Measurements from ENCODE around the gene PRCP.

- TF ChIP-seq CTCF (IDR thresholded peaks at IDR 0.05; ENCODE audit: insufficient read depth, low read length, poor library complexity, severe bottlenecking): no peak
- no peak for TF ChIP-seq EZH2phosphoT487 (conservative IDR thresholded peaks at IDR 0.05; ENCODE audit: low read length)
These were observed 10.9 kb downstream of the PRCP start for GRCh38 chr11:82889133-82890001.
